Measurements from ENCODE around the gene UBE2L6.

UBE2L6 gene

GRCh38 chr11:57527056-57527631 is 40.3 kb downstream of the UBE2L6 start:
- peak; percentile 22 for DNase-seq

DNA sequence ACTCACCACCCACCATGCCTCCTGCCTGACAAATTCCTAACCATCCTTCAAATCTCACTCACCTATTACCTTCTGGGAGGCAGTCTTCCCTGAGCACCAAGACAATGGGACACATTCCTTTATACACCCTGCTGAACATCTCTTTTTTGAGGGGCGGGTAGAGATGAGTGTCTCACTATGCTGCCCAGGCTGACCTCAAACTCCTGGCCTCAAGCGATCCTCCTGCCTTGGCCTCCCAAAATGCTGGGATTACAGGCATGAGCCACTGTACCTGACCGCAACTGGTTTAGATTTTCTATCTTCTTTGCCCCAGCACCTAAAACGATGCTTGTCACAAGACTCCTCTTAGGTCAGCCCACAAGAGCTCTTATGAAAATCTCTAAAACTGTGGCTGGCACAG is 44.1 kb downstream of the UBE2L6 start:
- DNase-seq = no peak

GRCh38 chr11:57521116-57521515 is 46.4 kb downstream of the UBE2L6 start:
- no peak for DNase-seq

GRCh38 chr11:57516061-57516443 is 51.4 kb downstream of the UBE2L6 start:
- DNase-seq = no peak

GRCh38 chr11:57515332-57516060 is 52.0 kb downstream of the UBE2L6 start, which contains the start of gene SLC43A1:
SLC43A1 (minus strand) TSS chr11:57515702; CDS start chr11:57514111, 1,591 bp downstream.
- DNase-seq = no peak

- peak; percentile 14 for DNase-seq
Observed at GRCh38 chr11:57514538-57515331, 52.7 kb downstream of the UBE2L6 start.

- DNase-seq = no peak
Observed at GRCh38 chr11:57513911-57514537, 53.4 kb downstream of the UBE2L6 start.

DNA sequence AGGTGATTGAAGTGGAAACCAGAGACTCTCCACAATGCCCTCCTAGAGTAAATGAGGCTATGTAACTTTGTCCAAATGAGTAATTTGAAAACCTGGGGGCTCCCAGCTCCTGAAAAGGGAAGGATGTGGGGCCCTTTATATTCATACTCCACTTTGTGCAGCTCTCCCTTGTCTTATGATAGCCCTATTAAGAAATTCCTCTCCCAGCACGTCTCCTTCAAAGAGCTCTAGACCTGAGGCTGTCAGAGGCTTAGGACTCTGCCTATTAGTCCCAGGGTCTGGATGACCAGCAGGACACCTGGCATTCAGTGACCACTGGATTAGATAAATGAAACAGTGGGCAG is 54.0 kb downstream of the UBE2L6 start:
- DNase-seq = no peak

DNA sequence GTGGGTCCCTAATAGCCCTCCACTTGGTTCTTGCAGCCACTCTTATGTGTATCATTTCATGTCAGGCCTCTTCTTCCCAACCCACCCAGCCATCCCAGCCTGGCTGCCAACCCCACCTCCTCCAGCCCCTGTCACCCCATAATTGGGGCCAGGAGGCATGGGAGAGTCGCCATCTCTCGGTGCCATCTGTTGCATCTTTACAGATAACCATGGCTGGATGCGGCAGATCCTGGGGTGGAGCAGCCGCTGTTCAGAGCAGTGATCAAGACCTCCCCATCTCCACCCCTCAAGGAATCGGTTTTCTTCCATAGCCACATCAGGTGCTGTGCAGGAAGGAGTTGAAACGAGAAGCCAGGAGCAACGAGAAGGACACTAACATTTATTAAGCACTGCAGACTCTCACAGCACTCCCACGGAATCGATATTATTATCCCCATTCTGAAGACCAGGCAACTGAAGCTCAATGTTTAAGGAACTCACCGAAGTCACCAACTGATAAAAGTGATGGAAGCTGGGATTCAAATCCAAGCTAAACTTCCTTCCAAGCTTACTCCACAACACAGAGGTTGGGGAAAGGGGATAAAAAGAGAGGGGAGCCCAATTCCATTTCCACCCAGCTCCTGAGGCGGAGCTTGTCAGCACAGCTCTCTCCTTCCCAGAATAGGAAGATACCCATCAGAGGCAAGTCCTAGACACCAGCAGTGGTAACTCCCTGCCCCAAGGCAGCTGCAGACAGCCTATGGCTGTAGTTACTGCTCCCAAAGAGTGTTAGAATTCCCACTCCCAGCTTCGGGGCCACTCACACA is 54.6 kb downstream of the UBE2L6 start:
- no peak for DNase-seq

- no peak for DNase-seq
Observed at GRCh38 chr11:57511741-57512430, 55.6 kb downstream of the UBE2L6 start.

- no peak for DNase-seq
Observed at GRCh38 chr11:57508341-57509170, 58.9 kb downstream of the UBE2L6 start.

GRCh38 chr11:57506522-57506921 is 61.0 kb downstream of the UBE2L6 start:
- DNase-seq = no peak

DNA sequence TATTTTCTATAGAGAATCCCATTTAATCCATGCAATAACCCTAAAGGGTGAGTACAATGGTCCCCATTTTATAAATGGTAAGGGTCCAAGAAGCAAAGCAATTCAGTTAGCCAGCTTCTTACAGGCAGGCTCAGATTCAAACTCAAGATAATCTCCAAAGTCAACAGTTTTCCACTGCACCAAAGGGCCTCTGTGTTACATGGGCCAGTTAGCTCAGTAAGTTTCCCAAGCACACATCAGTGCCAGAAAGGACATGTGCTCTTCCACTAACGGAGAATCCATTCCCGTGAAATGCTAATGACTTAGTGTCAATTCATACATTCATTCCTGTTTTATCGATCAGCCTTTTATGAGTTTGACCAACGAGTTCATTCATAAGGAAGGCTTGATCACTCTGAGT is 63.0 kb downstream of the UBE2L6 start:
- DNase-seq = no peak

GRCh38 chr11:57502870-57503269 is 64.6 kb downstream of the UBE2L6 start:
- no peak for DNase-seq

GRCh38 chr11:57502376-57502775 is 65.1 kb downstream of the UBE2L6 start:
- DNase-seq = no peak

DNA sequence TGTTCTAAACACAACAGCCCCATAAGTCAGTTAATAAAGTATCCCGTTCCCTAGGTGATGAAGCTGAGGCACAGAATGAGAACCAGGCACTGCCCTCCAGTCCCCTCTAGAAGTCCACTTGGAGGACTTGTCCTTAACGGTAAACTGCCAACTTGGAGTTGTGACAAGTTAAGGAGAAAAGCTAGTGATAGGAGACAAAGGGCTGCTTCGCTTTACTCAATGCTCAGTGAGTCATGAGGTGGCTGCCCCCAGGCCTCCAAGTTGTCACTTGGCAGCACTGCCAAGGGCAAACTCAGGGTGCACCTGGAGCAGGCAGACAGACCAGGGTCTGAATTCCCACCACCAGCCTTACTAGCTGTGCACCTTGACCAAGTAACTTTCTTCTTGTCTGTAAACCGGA is 65.5 kb downstream of the UBE2L6 start:
- DNase-seq = no peak

All from NK-92 treated with Interleukin-12 subunit alpha and Interleukin-12 subunit beta, amount 100 ng/mL, for 24 hours (cell line).